Cardiac fibroblast (primary cell): ENCODE data around the gene ZDHHC20.

Source experiments
- DNase-seq, 2 donors: peaks; one replicate each; pipeline versions ENCODE4 v3.0.0 to v3.0.0-alpha.2; 2010; ENCODE audit warnings: low read depth in 2 of 2
- H3K4me3 ChIP-seq, 2 donors: replicated peaks in 1 of 2; 1 replicate in 1 of 2; 2 replicates in 1 of 2; pipeline ENCODE4 v1.5.1; 2011; ENCODE audit warnings: low read depth in 2 of 2, low read length in 2 of 2, mild to moderate bottlenecking in 2 of 2, moderate library complexity in 1 of 2
- CTCF ChIP-seq: IDR thresholded peaks from one replicate; pipeline ENCODE4 v1.5.1; 2011; ENCODE audit warnings: low read depth, mild to moderate bottlenecking, low read length, inconsistent platforms

Gene ZDHHC20

GRCh38 chr13:21365574-21365973 is 93.5 kb downstream of the ZDHHC20 start:
- TF ChIP-seq CTCF: no peak
- no peak overlapping the region for H3K4me3 ChIP-seq
- DNase-seq: no peak

- H3K4me3 ChIP-seq: no peak overlapping the region
- no peak for TF ChIP-seq CTCF
- DNase-seq: no peak
These were observed 94.2 kb downstream of the ZDHHC20 start for GRCh38 chr13:21364916-21365315.

DNA sequence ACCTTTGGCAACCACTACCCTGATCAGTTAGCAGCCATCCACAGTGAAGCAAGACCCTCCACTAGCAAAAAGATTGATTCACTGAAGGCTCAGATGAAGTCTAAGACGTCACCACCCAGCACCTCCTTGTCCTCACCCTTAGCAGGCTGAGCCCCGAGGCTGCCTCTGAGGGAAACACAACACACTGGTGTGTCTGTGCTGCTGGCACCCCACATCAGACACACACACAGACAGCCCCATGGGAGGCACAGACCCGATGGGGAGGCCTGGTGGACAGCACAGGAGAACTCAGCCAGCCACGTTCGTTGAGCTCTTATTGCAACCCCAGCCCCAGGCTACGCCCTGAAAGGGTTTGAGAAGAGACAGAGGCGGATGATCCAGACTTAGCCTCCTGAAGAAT is 94.7 kb downstream of the ZDHHC20 start:
- no peak for TF ChIP-seq CTCF
- DNase-seq: no peak
- H3K4me3 ChIP-seq: no peak overlapping the region

GRCh38 chr13:21362741-21363140 is 96.4 kb downstream of the ZDHHC20 start:
- no peak overlapping the region for H3K4me3 ChIP-seq
- TF ChIP-seq CTCF: no peak
- no peak for DNase-seq

GRCh38 chr13:21361706-21362105 is 97.4 kb downstream of the ZDHHC20 start:
- DNase-seq: no peak
- H3K4me3 ChIP-seq: no peak overlapping the region
- no peak for TF ChIP-seq CTCF

GRCh38 chr13:21361123-21361522 is 98.0 kb downstream of the ZDHHC20 start:
- TF ChIP-seq CTCF: no peak
- no peak for DNase-seq
- H3K4me3 ChIP-seq: no peak overlapping the region

- H3K4me3 ChIP-seq: no peak overlapping the region
- DNase-seq: no peak
- no peak for TF ChIP-seq CTCF
These were observed 98.6 kb downstream of the ZDHHC20 start for GRCh38 chr13:21360463-21360862.
